ENCODE measurements around the gene DEDD2.

- TF ChIP-seq CTCF (IDR thresholded peaks at IDR 0.05) (no peak), POLR2A (IDR thresholded peaks at IDR 0.05) (no peak)
Observed at GRCh38 chr19:42206871-42207755, 10.4 kb downstream of the DEDD2 start.
